GM23248 (cell line): ENCODE results near the gene PSPH. TPM values are rescaled to one million over a fixed set of nuclear protein-coding genes. Genes with fewer than 3 reads are reported as not detected.
"Not testable (repeated sequence)": the region's sequence is repeated elsewhere in the genome, so short reads cannot be mapped to it uniquely, and the experiment has no call there.

Source experiments
- DNase-seq: peaks from one replicate; pipeline ENCODE4 v3.0.0-alpha.2; 2015
- H2AFZ ChIP-seq: fragments of 200-600 bp; sonication (generic); 2 replicates; pipeline ENCODE4 v1.6.1; 2016; ENCODE audit warnings: antibody characterized with exemption
- H3F3A ChIP-seq: fragments of 200-600 bp; sonication (generic); 2 replicates; pipeline ENCODE4 v1.6.1; 2016; ENCODE audit warnings: mild to moderate bottlenecking, antibody characterized with exemption, mixed run types; ENCODE audit not compliant: insufficient read depth
- H3K27ac ChIP-seq: fragments of 200-600 bp; sonication (generic); 2 replicates; pipeline ENCODE4 v1.5.1; 2016; ENCODE audit warnings: mild to moderate bottlenecking
- H3K27me3 ChIP-seq: fragments of 200-600 bp; sonication (generic); replicated peaks from 2 replicates; pipeline ENCODE4 v1.6.1; 2016; ENCODE audit warnings: mild to moderate bottlenecking; ENCODE audit not compliant: insufficient read depth
- H3K36me3 ChIP-seq: fragments of 200-600 bp; sonication (generic); 2 replicates; pipeline ENCODE4 v1.6.1; 2016; ENCODE audit warnings: low read depth, mild to moderate bottlenecking
- H3K4me1 ChIP-seq: fragments of 200-600 bp; sonication (generic); 2 replicates; pipeline ENCODE4 v1.6.1; 2016; ENCODE audit warnings: mild to moderate bottlenecking; ENCODE audit not compliant: insufficient read depth
- H3K4me2 ChIP-seq: fragments of 200-600 bp; sonication (generic); one replicate; pipeline ENCODE4 v1.6.1; 2016; ENCODE audit warnings: mild to moderate bottlenecking; ENCODE audit not compliant: unreplicated experiment
- H3K4me3 ChIP-seq: fragments of 200-600 bp; sonication (generic); 2 replicates; pipeline ENCODE4 v1.5.1; 2016; ENCODE audit warnings: mild to moderate bottlenecking
- H3K79me2 ChIP-seq: fragments of 200-600 bp; sonication (generic); 2 replicates; pipeline ENCODE4 v1.6.1; 2016; ENCODE audit warnings: mild to moderate bottlenecking; ENCODE audit not compliant: insufficient read depth
- H3K9ac ChIP-seq: fragments of 200-600 bp; sonication (generic); 2 replicates; pipeline ENCODE4 v1.6.1; 2016; ENCODE audit warnings: mild to moderate bottlenecking
- H3K9me2 ChIP-seq: fragments of 200-600 bp; sonication (generic); 2 replicates; pipeline ENCODE4 v1.6.1; 2016; ENCODE audit warnings: mixed run types, mild to moderate bottlenecking, moderate library complexity; ENCODE audit not compliant: insufficient read depth
- H3K9me3 ChIP-seq: fragments of 200-600 bp; sonication (generic); one replicate; pipeline ENCODE4 v1.6.1; 2017; ENCODE audit warnings: low read depth
- H4K20me1 ChIP-seq: fragments of 200-600 bp; sonication (generic); 2 replicates; pipeline ENCODE4 v1.6.0; 2016; ENCODE audit not compliant: insufficient read depth
- EZH2 ChIP-seq: fragments of 200-600 bp; sonication (generic); IDR thresholded peaks from 2 replicates; pipeline ENCODE4 v1.6.1; 2018; ENCODE audit warnings: antibody characterized with exemption, mild to moderate bottlenecking; ENCODE audit not compliant: insufficient read depth, poor library complexity, severe bottlenecking
- EZH2phosphoT487 ChIP-seq: fragments of 200-600 bp; sonication (generic); IDR thresholded peaks from 2 replicates; pipeline ENCODE4 v1.6.1; 2018; ENCODE audit warnings: antibody characterized with exemption, moderate library complexity, mild to moderate bottlenecking, low read depth; ENCODE audit not compliant: insufficient read depth
- WGBS, 2 experiments: methylation state at CpG; one replicate each; pipeline ENCODE4 v1.1.6; 2015 to 2017; ENCODE audit warnings: low lambda C conversion rate in 2 of 2, low coverage in 1 of 2; ENCODE audit errors: missing lambda C conversion rate in 2 of 2; 5-methylcytosine and 5-hydroxymethylcytosine counted together
- in situ Hi-C: fragments of 300-500 bp; cut with MboI; formaldehyde crosslinking; loops from 2 replicates; pipeline ENCODE4 v1.15.0; 2020
- polyA plus RNA-seq: library from polyadenylated mRNA; unstranded; fragments of >200 nt; fragmentation: Nextera tagmentation; extraction: Ambion mirVana; gene quantifications from 2 replicates; pipeline ENCODE4 v1.2.1, GENCODE V29; 2016
- total RNA-seq: library from RNA; depleted of rRNA; stranded (reverse); fragments of >200 nt; shearing (Covaris generic); gene quantifications from 2 replicates; pipeline ENCODE4 v1.2.3, GENCODE V29; 2014

The PSPH gene
- total and polyA plus RNA-seq, 2 experiments from 2014 or later = 34.5 to 68.6 TPM

GRCh38 chr7:56046721-56047445, 4.4 kb downstream of the PSPH start:
- Histone ChIP-seq H3K36me3 (no peaks in the 10 kb centered on the region), H3K4me1 (peaks cover 10% of the 10 kb centered on the region), H3K27ac (peak overlapping the region; percentile 73), H2AFZ (no peak overlapping the region), H3K9me2 (no peaks in the 10 kb centered on the region), H3K4me2 (no peak overlapping the region), H3F3A (peaks cover 27% of the 10 kb centered on the region; the same call in 1 of the 2 replicates), H3K9ac (peak overlapping the region; percentile 14; the same call in 1 of the 2 replicates), H3K4me3 (no peak overlapping the region), H3K9me3 (no peaks in the 10 kb centered on the region), H3K27me3 (no peaks in the 10 kb centered on the region), H4K20me1 (no peaks in the 10 kb centered on the region), H3K79me2 (peaks cover 30% of the 10 kb centered on the region)
- in situ Hi-C loops = no loop called here
- TF ChIP-seq EZH2 (no peak), EZH2phosphoT487 (no peak)
- DNase-seq = peak; percentile 77
- 57 to 58% methylated on average over 5 of the region's 5 CpGs for WGBS, 2 experiments

- H2AFZ ChIP-seq, in situ Hi-C loops, H3K9me2 ChIP-seq, DNase-seq, H3K4me2 ChIP-seq, H3K27ac ChIP-seq, H3K9me3 ChIP-seq, H4K20me1 ChIP-seq, H3K27me3 ChIP-seq, H3K9ac ChIP-seq, H3K4me3 ChIP-seq, H3K36me3 ChIP-seq: not testable (repeated sequence)
- Histone ChIP-seq H3K4me1 (peaks cover 10% of the 10 kb centered on the region), H3K79me2 (peaks cover 24% of the 10 kb centered on the region), H3F3A (peaks cover 27% of the 10 kb centered on the region; the same call in 1 of the 2 replicates)
- 91 to 94% methylated on average over 2 of the region's 2 CpGs for WGBS, 2 experiments
Measured at GRCh38 chr7:56045758-56046157, 5.5 kb downstream of the PSPH start.

GRCh38 chr7:56040730-56041129, 10.5 kb downstream of the PSPH start:
- Histone ChIP-seq H3K79me2 (peaks cover 9% of the 10 kb centered on the region; the same call in 1 of the 2 replicates), H3K9me2 (no peaks in the 10 kb centered on the region), H3K4me3 (no peak overlapping the region), H3K9me3 (no peaks in the 10 kb centered on the region), H3K36me3 (no peaks in the 10 kb centered on the region), H2AFZ (no peak overlapping the region), H3K9ac (no peak overlapping the region), H3K4me1 (no peaks in the 10 kb centered on the region), H4K20me1 (no peaks in the 10 kb centered on the region), H3K27me3 (no peaks in the 10 kb centered on the region), H3F3A (no peaks in the 10 kb centered on the region), H3K4me2 (no peak overlapping the region), H3K27ac (no peak overlapping the region)
- in situ Hi-C loops = no loop called here
- TF ChIP-seq EZH2 (no peak), EZH2phosphoT487 (no peak)
- WGBS, 2 experiments = 96 to 98% methylated on average over 3 of the region's 3 CpGs
- no peak for DNase-seq

DNA sequence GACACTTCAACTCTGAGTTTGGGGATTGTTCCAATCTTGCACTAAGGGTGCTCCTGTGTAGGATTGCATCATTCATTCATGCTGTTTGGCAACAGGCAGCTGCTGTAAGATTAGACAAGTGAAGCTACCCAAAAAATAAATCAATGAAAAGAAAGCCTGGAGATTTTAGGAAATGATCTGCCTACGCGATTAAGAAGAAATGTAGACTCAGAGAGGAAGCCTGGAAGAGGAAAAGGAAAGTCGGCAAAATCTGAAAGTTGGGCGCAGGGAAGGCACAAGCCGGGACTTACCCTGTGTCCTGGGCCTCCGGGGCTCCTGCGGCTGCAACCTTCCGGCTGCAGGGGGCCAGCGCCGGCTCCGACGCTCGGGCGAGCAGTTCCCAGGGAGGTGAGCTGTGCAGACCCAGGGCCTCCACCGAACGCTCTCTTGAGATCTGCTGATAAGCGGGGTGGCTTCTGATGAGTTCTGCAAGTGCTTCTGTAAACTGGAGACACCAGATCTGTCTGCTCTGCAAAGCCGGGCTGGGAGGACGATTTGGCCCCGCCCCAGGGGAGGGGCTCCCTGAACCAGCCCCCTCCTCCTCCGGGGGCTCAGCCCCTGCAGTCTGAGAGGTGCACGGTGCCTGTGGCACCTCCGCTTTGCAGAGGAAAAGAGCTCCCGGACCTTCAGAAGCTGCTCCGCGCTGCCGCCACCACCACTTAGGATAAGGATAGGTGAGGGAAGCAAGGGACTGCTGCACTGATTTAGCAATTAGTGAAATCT, 17.4 kb downstream of the PSPH start:
- TF ChIP-seq EZH2 = no peak
- no peak for TF ChIP-seq EZH2phosphoT487
- Histone ChIP-seq H3K36me3 (no peaks in the 10 kb centered on the region; the same call in 1 of the 2 replicates), H3K9ac (peak overlapping the region; percentile 75), H3K4me3 (peak overlapping the region; percentile 85), H3K79me2 (peaks cover 20% of the 10 kb centered on the region), H3F3A (0 out of 2 replicates have a peak, but pooled peaks cover 4% of the 10 kb centered on the region), H3K27ac (peak overlapping the region; percentile 39), H3K4me1 (no peaks in the 10 kb centered on the region; the same call in 1 of the 2 replicates), H3K4me2 (peak overlapping the region; percentile 96), H4K20me1 (no peaks in the 10 kb centered on the region), H3K9me2 (no peaks in the 10 kb centered on the region), H3K9me3 (no peaks in the 10 kb centered on the region), H3K27me3 (no peaks in the 10 kb centered on the region), H2AFZ (peak overlapping the region; percentile 96)
- DNase-seq = peak; percentile 80
- 1 to 2% methylated on average over 24 to 26 of the region's 27 CpGs for WGBS, 2 experiments
- in situ Hi-C loops = no loop called here

DNA sequence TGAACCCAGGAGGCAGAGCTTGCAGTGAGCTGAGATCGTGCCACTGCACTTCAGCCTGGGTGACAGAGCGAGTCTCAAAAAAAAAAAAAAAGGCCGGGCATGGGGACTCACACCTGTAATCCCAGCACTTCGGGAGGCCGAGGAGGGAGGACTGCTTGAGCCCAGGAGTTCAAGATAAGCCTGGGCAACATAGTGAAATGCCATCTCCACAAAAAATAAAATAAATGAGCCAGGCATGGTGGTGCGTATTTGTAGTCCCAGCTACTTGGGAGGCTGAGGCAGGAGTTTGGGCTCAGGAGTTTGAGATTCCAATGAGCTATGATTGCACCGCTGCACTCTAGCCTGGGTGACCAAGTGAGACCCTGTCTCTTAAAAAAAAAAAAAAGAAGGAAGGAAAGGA, 18.7 kb downstream of the PSPH start:
- H3K4me2 ChIP-seq, in situ Hi-C loops: not testable (repeated sequence)

DNA sequence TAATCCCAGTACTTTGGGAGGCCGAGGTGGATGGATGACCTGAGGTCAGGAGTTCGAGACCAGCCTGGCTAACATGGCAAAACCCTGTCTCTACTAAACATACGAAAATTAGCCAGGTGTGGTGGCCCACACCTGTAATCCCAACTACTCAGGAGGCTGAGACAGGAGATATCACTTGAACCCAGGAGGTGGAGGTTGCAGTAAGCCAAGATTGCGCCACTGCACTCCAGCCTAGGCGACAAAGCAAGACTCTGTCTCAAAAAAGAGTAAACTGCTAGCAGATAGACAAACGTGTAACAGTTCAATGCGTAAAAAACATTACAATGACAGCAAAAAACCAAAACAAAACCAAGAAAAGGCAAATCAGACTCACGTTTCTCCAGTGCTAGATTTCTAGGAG, 19.7 kb downstream of the PSPH start:
- WGBS, 2 experiments = 86 to 87% methylated on average over 8 of the region's 8 CpGs
- in situ Hi-C loops, H3K27me3 ChIP-seq, H3F3A ChIP-seq, H4K20me1 ChIP-seq, H3K36me3 ChIP-seq, H3K27ac ChIP-seq, H3K4me3 ChIP-seq, H3K9me3 ChIP-seq, H3K4me2 ChIP-seq, H3K4me1 ChIP-seq, DNase-seq, H3K9ac ChIP-seq, H2AFZ ChIP-seq, H3K9me2 ChIP-seq: not testable (repeated sequence)
- peaks cover 20% of the 10 kb centered on the region for H3K79me2 ChIP-seq

More for the DNA sequence above, 18.7 kb downstream of the PSPH start:
- not testable (repeated sequence) for H4K20me1 ChIP-seq, H3K4me1 ChIP-seq, H3K9me3 ChIP-seq, H3K36me3 ChIP-seq, H3K27ac ChIP-seq, DNase-seq, H3F3A ChIP-seq, H2AFZ ChIP-seq, H3K9ac ChIP-seq, H3K27me3 ChIP-seq, H3K9me2 ChIP-seq, H3K4me3 ChIP-seq
- WGBS, 2 experiments = 92 to 97% methylated on average over 7 of the region's 7 CpGs
- peaks cover 20% of the 10 kb centered on the region for H3K79me2 ChIP-seq
